A549 (cell line): ENCODE measurements around the gene ZNF526.

Experiments used
- CTCF ChIP-seq: fragments of >200 bp; sonication (Bioruptor Twin); formaldehyde crosslinking; IDR thresholded peaks from 3 replicates; pipeline ENCODE4 v1.5.1; 2016
- POLR2A ChIP-seq: IDR thresholded peaks from 2 replicates; pipeline ENCODE4 v1.6.1; 2012; ENCODE audit warnings: mild to moderate bottlenecking, low read length
- REST ChIP-seq: fragments of 200-600 bp; sonication (generic); IDR thresholded peaks from 2 replicates; pipeline ENCODE4 v1.6.1; 2016; ENCODE audit warnings: antibody characterized with exemption, mild to moderate bottlenecking, moderate library complexity

GRCh38 chr19:42233106-42233505, 13.0 kb downstream of the ZNF526 start:
- no peak for TF ChIP-seq REST
- no peak for TF ChIP-seq POLR2A
- TF ChIP-seq CTCF = no peak
